ENCODE results near the gene NOPCHAP1. TPM values are rescaled to one million over a fixed set of nuclear protein-coding genes. Genes with fewer than 3 reads are reported as not detected.

The NOPCHAP1 gene
- total RNA-seq, 4 donors from 2014 or later, result 8.6 to 29.4 (median 14.5) TPM

GRCh38 chr12:104955703-104956102 lies 30.4 kb upstream of the NOPCHAP1 start:
- H3K27me3 ChIP-seq, result no peaks in the 10 kb centered on the region
- no peak overlapping the region for H3K4me3 ChIP-seq
- intact Hi-C loops (cut with DNase I; ENCODE audit: low total_unique reads), result no loop called here
- DNase-seq, result no peak
- H3K27ac ChIP-seq, result no peak overlapping the region
- no peaks in the 10 kb centered on the region for H3K9me3 ChIP-seq
- no peak for TF ChIP-seq CTCF (IDR thresholded peaks at IDR 0.05)
- peaks cover 0 to 3% of the 10 kb centered on the region in 2 donors for H3K4me1 ChIP-seq
- no peaks in the 10 kb centered on the region for H3K36me3 ChIP-seq

- TF ChIP-seq POLR2A (IDR thresholded peaks at IDR 0.05) (no peak), CTCF (IDR thresholded peaks at IDR 0.05) (no peak)
- no peaks in the 10 kb centered on the region for H3K27me3 ChIP-seq
- no peak for DNase-seq
- peak overlapping the region; percentile 66 to 94 for H3K4me3 ChIP-seq
- peaks cover 0 to 3% of the 10 kb centered on the region in 2 donors for H3K4me1 ChIP-seq
- no peaks in the 10 kb centered on the region for H3K9me3 ChIP-seq
- peak overlapping the region; percentile 80 to 94 for H3K27ac ChIP-seq
- no peaks in the 10 kb centered on the region for H3K36me3 ChIP-seq
- intact Hi-C loops (cut with DNase I; ENCODE audit: low total_unique reads), result no loop called here
Observed at GRCh38 chr12:104956870-104957718, 29.0 kb upstream of the NOPCHAP1 start.

GRCh38 chr12:104957719-104958000 lies 28.5 kb upstream of the NOPCHAP1 start:
- Histone ChIP-seq H3K9me3 (no peaks in the 10 kb centered on the region), H3K4me1 (peaks cover 0 to 3% of the 10 kb centered on the region in 2 donors), H3K4me3 (peak overlapping the region; percentile 66 to 94), H3K36me3 (no peaks in the 10 kb centered on the region), H3K27me3 (no peaks in the 10 kb centered on the region), H3K27ac (peak overlapping the region; percentile 80 to 94)
- intact Hi-C loops (cut with DNase I; ENCODE audit: low total_unique reads), result no loop called here
- TF ChIP-seq CTCF (IDR thresholded peaks at IDR 0.05) (no peak), POLR2A (IDR thresholded peaks at IDR 0.05) (no peak)
- no peak for DNase-seq

- intact Hi-C loops (cut with DNase I; ENCODE audit: low total_unique reads), result no loop called here
- DNase-seq, result peak; percentile 81 to 88
- peak in 1 of 2 donors; percentile 53 for TF ChIP-seq POLR2A (IDR thresholded peaks at IDR 0.05)
- TF ChIP-seq CTCF (IDR thresholded peaks at IDR 0.05), result peak in 3 of 4 experiments; percentile 23 to 62 (median 43)
- Histone ChIP-seq H3K36me3 (no peaks in the 10 kb centered on the region), H3K4me1 (peaks cover 0 to 3% of the 10 kb centered on the region in 2 donors), H3K27ac (peak within 1 kb of the TSS; percentile 80 to 94), H3K27me3 (no peaks in the 10 kb centered on the region), H3K4me3 (peak within 1 kb of the TSS; percentile 66 to 94), H3K9me3 (no peaks in the 10 kb centered on the region)
Observed at GRCh38 chr12:104958001-104958804, 27.9 kb upstream of the NOPCHAP1 start, which contains the start of gene SLC41A2. Gene SLC41A2 (minus strand): TSS chr12:104958290. CDS start chr12:104928527, 29,763 bp downstream.
